Upper lobe of right lung (tissue), 1 donor: ENCODE measurements around the gene VCAN. TPM values are rescaled to one million over a fixed set of nuclear protein-coding genes. Genes with fewer than 3 reads are reported as not detected.

ENCODE experiments used
- ATAC-seq: fragments of 200-7000 bp; cut with Tn5 transposase; one replicate; pipeline ENCODE4 v1.9.1; 2020; ENCODE audit warnings: mild to moderate bottlenecking, moderate library complexity
- DNase-seq: peaks from one replicate; pipeline ENCODE4 v3.0.0-alpha.2; 2020
- H3K27ac ChIP-seq: fragments of 200-600 bp; one replicate; pipeline ENCODE4 v1.8.0; 2022
- H3K27me3 ChIP-seq: fragments of 200-600 bp; one replicate; pipeline ENCODE4 v1.8.0; 2022; ENCODE audit warnings: mild to moderate bottlenecking
- H3K36me3 ChIP-seq: fragments of 200-600 bp; one replicate; pipeline ENCODE4 v1.8.0; 2022
- H3K4me1 ChIP-seq: fragments of 200-600 bp; one replicate; pipeline ENCODE4 v1.8.0; 2022
- H3K4me3 ChIP-seq: fragments of 200-600 bp; one replicate; pipeline ENCODE4 v1.8.0; 2022; ENCODE audit warnings: mild to moderate bottlenecking
- H3K9me3 ChIP-seq: fragments of 200-600 bp; one replicate; pipeline ENCODE4 v1.8.0; 2022
- intact Hi-C: fragments of 100-400 bp; cut with DNase I; formaldehyde crosslinking; loops from one replicate; pipeline ENCODE4 v1.11.0; 2022
- total RNA-seq: library from RNA; stranded (reverse); fragmentation: NEBNext Ultra II Directional; extraction: Animal tissue kit (Norgen Biotek cat#: 25700); gene quantifications from one replicate; pipeline ENCODE4 v1.2.1, GENCODE V29; 2021
- TF ChIP-seq, protein P1 (sequence below): fragments of 200-600 bp; IDR thresholded peaks from one replicate; pipeline ENCODE4 v1.8.0; 2022; ENCODE audit warnings: antibody characterized with exemption
- donor health status: DM: no; HTN: yes; CAD: no; lungs with severe emphysema.

VCAN gene
- total RNA-seq, 1 donor from 2014 or later, result 90.0 TPM

DNA sequence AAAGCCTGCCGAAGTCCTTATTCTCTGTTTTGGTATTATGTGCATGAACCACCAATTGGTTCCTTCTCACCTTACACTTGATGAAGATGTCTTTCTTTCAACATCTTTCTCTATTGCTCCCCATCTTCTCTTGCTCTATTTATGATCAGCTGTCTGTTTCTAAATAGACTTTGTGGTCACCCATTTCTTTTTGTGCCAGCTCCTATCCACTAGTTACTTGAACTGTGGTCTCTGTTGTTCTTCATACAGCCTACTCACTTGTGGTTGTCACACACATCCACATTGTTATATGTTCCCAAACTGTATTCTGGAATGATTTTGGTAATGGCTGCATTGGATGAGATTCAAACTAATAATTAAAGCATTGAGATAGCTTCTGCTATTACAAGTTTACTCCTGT, 11.4 kb downstream of the VCAN start:
- H3K4me3 ChIP-seq, result no peak overlapping the region
- ATAC-seq (no peak), DNase-seq (no peak)
- peaks cover 10% of the 10 kb centered on the region for H3K27me3 ChIP-seq
- no peak overlapping the region for H3K27ac ChIP-seq
- no peaks in the 10 kb centered on the region for H3K36me3 ChIP-seq
- TF ChIP-seq, protein P1, sequence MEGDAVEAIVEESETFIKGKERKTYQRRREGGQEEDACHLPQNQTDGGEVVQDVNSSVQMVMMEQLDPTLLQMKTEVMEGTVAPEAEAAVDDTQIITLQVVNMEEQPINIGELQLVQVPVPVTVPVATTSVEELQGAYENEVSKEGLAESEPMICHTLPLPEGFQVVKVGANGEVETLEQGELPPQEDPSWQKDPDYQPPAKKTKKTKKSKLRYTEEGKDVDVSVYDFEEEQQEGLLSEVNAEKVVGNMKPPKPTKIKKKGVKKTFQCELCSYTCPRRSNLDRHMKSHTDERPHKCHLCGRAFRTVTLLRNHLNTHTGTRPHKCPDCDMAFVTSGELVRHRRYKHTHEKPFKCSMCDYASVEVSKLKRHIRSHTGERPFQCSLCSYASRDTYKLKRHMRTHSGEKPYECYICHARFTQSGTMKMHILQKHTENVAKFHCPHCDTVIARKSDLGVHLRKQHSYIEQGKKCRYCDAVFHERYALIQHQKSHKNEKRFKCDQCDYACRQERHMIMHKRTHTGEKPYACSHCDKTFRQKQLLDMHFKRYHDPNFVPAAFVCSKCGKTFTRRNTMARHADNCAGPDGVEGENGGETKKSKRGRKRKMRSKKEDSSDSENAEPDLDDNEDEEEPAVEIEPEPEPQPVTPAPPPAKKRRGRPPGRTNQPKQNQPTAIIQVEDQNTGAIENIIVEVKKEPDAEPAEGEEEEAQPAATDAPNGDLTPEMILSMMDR, result no peak
- H3K9me3 ChIP-seq, result no peaks in the 10 kb centered on the region
- intact Hi-C loops, result no loop called here
- H3K4me1 ChIP-seq, result no peaks in the 10 kb centered on the region

DNA sequence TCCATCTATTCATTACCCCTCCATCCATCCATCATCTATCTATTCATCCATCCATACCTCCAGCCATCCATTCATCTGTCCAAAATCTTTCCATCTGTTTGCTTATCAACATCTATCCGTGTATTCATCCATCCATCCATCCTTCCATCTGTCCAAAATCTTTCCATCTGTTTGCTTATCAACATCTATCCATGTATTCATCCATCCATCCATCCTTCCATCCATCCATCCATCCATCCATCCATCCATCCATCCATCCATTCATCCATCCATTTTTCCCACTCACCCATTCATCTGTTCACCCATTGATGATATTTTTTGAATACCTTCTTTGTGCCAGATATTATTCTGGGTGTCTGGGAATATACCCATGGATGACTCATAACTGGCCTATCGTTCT, 12.8 kb downstream of the VCAN start:
- TF ChIP-seq, protein P1, result no peak
- ATAC-seq, result no peak

DNA sequence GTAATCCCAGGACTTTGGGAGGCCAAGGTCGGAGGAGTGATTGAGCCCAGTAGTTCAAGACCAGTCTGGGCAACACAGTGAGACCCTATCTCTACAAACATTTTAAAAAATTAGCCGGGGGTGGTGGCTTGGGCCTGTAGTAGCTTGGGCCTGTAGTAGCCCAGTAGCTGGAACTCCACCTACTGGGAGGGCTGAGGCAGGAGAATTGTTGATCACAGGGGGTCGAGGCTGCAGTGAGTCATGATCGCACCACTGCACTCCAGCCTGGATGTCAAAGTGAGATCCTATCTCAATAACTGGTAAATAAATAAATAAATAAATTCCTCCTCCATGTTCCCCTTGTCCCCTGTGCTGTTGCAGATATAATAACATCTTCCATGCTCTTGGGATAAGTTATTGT, 14.3 kb downstream of the VCAN start:
- Histone ChIP-seq H3K36me3 (no peaks in the 10 kb centered on the region), H3K9me3 (no peaks in the 10 kb centered on the region), H3K4me3 (no peak overlapping the region), H3K27ac (no peak overlapping the region), H3K4me1 (no peaks in the 10 kb centered on the region), H3K27me3 (no peaks in the 10 kb centered on the region)
- no peak for DNase-seq
- TF ChIP-seq, protein P1, result no peak
- no peak for ATAC-seq
- intact Hi-C loops, result no loop called here

More for the DNA sequence above, 12.8 kb downstream of the VCAN start:
- intact Hi-C loops, result no loop called here
- Histone ChIP-seq H3K27ac (no peak overlapping the region), H3K27me3 (peaks cover 2% of the 10 kb centered on the region), H3K4me3 (no peak overlapping the region), H3K36me3 (no peaks in the 10 kb centered on the region), H3K4me1 (no peaks in the 10 kb centered on the region), H3K9me3 (no peaks in the 10 kb centered on the region)
- DNase-seq, result no peak

DNA sequence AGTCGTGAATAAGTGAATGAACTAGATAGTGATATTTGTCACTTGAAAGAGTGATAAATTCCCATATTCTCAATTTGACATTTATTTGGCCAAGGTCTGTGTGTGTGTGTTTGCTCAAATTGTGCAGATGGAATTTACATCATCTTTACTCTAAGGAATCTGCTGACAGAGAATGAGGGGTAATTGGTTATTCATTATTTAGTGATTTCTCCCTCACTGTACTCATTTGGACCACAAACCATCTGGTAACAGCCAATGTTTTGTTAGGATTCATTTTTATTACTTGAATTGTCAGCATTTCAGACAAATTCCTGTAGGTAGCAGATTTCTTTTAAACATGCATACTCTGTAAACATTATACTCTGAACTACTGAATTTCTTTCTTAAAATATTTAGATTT, 15.6 kb downstream of the VCAN start:
- TF ChIP-seq, protein P1, result no peak
- H3K9me3 ChIP-seq, result no peaks in the 10 kb centered on the region
- no peaks in the 10 kb centered on the region for H3K36me3 ChIP-seq
- no peaks in the 10 kb centered on the region for H3K4me1 ChIP-seq
- no peaks in the 10 kb centered on the region for H3K27me3 ChIP-seq
- intact Hi-C loops, result no loop called here
- ATAC-seq (no peak), DNase-seq (no peak)
- no peak overlapping the region for H3K4me3 ChIP-seq
- H3K27ac ChIP-seq, result no peak overlapping the region

DNA sequence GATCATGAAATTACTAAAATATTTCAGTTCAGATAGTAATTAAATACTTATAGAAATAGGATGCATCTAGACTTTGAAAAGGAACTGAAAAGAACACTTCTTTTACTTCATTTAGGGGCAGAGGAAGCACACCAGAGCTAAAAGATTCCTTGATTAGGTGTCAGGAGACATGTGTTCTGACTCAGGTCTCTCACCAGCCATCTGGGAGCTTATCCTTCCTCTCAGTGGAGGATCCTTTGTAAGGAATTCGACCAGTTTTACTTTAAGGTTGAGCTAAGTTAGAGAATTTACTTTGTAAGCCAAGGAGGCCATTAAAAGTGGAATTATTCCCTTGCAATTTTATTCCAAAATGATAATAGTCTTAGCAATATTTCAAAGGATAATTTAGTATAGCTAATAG, 16.7 kb downstream of the VCAN start:
- no peaks in the 10 kb centered on the region for H3K4me1 ChIP-seq
- intact Hi-C loops, result no loop called here
- no peak for DNase-seq
- no peaks in the 10 kb centered on the region for H3K9me3 ChIP-seq
- H3K4me3 ChIP-seq, result no peak overlapping the region
- H3K27ac ChIP-seq, result no peak overlapping the region
- no peaks in the 10 kb centered on the region for H3K27me3 ChIP-seq
- no peak for ATAC-seq
- H3K36me3 ChIP-seq, result no peaks in the 10 kb centered on the region
- TF ChIP-seq, protein P1, result no peak

DNA sequence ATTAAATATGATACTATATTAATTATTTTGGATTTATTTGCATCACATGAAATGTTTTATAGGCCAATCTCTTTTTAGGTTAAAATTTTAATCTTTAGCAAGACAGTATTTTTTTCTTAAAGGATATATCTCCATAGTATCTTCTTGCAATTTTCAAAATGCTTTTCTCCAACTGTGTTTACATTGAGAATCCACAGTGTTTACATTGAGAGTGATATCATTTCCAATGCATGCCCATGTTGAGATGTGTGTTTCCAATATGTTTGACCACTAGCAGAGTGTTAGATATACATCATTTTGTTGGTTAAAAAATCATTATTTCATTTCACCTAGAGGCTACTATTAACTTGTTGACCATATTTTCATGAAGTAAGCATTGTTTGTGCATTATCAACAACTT, 17.3 kb downstream of the VCAN start:
- no peaks in the 10 kb centered on the region for H3K36me3 ChIP-seq
- no peak for ATAC-seq
- no peaks in the 10 kb centered on the region for H3K27me3 ChIP-seq
- DNase-seq, result no peak
- H3K9me3 ChIP-seq, result no peaks in the 10 kb centered on the region
- H3K4me3 ChIP-seq, result no peak overlapping the region
- no peak overlapping the region for H3K27ac ChIP-seq
- intact Hi-C loops, result no loop called here
- TF ChIP-seq, protein P1, result no peak
- H3K4me1 ChIP-seq, result no peaks in the 10 kb centered on the region
